Omental fat pad (tissue), 4 donors: ENCODE results near the gene AMOTL2. TPM values are rescaled to one million over a fixed set of nuclear protein-coding genes. Genes with fewer than 3 reads are reported as not detected.

ENCODE experiments used
- ATAC-seq: fragments of 150-250 bp; one replicate; pipeline ENCODE4 v1.9.1; 2016; ENCODE audit warnings: mild to moderate bottlenecking, moderate library complexity; ENCODE audit not compliant: low FRiP score
- DNase-seq: peaks from one replicate; pipeline ENCODE4 v3.0.0-alpha.2; 2019; ENCODE audit warnings: low spot score
- total RNA-seq, 4 donors: library from RNA; depleted of rRNA; stranded (reverse); fragments of >200 nt; gene quantifications; one replicate each; pipeline ENCODE4 v1.1.0, GENCODE V29; 2016
- TF ChIP-seq, protein P1 (sequence below), 3 donors: fragments of 450-650 bp; IDR thresholded peaks; one replicate each; pipeline ENCODE4 v1.5.1; 2016 to 2017; ENCODE audit warnings: antibody characterized with exemption in 3 of 3, mild to moderate bottlenecking in 3 of 3, moderate library complexity in 2 of 3

Gene AMOTL2
- total RNA-seq, 4 donors from 2014 or later, result 99.0 to 201 (median 158) TPM

DNA sequence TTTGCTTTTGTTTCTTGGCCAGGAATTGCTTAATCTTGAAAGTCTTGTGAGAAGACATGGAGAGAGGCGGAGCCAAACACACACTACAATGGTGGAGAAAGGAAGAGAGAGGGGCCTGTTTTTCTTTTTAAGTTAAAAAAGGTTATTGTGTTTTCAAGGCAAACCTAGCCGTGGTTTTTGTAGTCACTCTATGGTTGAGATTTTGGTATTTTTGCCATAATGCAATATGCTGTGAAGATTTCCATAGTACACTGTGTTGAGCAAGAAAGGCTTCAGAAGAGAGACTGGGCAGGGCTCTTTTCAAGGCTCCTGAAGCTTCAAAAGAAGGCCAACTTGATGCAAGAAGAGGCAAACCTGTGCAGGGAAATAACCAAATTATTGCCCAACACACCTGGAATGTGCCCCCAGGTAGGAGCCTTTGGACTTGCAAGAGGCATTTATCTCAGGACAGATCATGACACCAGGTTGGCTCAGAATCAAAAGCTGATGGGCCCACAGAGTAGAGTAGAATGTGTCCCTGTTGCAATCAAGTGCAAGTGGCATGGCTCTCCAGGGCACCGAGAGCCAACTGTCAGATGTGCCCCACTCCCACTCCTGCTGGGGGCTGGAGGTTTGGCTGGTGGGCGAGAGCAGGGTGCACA lies 22.1 kb downstream of the AMOTL2 start:
- DNase-seq, result no peak

DNA sequence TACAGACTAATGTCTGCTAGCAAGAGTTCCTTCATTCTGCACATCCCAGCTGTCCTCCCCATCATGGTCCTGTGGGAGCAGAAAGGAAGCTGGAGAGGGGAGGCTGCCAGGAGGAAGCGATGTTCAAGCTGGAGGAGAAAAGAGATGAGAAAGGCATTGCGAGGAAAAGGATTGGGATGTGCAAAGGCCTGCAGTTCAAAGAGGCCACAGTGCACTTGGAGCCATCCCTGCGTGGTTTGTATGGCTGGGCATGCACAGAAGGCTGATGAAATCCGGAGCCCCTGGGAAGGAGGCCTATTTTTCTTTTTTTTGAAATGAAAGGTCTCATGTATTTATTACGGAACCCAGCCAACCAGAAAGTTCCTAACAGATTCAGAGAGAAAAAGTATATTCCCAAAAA lies 22.8 kb downstream of the AMOTL2 start:
- no peak for DNase-seq
- ATAC-seq, result peak; percentile 8
- TF ChIP-seq, protein P1, sequence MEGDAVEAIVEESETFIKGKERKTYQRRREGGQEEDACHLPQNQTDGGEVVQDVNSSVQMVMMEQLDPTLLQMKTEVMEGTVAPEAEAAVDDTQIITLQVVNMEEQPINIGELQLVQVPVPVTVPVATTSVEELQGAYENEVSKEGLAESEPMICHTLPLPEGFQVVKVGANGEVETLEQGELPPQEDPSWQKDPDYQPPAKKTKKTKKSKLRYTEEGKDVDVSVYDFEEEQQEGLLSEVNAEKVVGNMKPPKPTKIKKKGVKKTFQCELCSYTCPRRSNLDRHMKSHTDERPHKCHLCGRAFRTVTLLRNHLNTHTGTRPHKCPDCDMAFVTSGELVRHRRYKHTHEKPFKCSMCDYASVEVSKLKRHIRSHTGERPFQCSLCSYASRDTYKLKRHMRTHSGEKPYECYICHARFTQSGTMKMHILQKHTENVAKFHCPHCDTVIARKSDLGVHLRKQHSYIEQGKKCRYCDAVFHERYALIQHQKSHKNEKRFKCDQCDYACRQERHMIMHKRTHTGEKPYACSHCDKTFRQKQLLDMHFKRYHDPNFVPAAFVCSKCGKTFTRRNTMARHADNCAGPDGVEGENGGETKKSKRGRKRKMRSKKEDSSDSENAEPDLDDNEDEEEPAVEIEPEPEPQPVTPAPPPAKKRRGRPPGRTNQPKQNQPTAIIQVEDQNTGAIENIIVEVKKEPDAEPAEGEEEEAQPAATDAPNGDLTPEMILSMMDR (IDR thresholded peaks at IDR 0.05), result no peak

More for the DNA sequence above, 22.1 kb downstream of the AMOTL2 start:
- TF ChIP-seq, protein P1 (IDR thresholded peaks at IDR 0.05), result no peak
- ATAC-seq, result no peak

DNA sequence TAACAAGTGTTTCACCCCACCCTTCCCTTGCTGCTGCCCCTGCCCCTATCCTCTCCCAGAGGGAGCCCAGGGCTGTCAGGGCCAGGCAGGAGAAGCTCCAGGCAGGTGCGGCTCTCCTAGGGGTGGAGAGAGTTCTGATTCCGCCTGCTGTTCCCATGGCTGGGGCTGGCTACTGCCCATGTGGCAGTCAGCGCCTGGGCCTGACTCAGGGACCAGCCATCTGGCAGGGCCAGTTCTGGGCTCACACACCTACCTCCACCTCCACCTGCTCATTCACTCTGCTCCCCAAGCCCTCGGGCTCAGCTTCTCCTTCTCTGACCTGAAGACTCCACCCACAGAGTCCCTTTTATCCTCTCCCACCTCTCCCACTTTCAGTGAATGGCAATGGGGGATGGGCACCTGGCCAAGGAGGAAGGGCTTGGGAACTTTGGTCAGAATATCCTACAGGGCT lies 23.4 kb downstream of the AMOTL2 start:
- DNase-seq (no peak), ATAC-seq (no peak)
- TF ChIP-seq, protein P1 (IDR thresholded peaks at IDR 0.05), result no peak

DNA sequence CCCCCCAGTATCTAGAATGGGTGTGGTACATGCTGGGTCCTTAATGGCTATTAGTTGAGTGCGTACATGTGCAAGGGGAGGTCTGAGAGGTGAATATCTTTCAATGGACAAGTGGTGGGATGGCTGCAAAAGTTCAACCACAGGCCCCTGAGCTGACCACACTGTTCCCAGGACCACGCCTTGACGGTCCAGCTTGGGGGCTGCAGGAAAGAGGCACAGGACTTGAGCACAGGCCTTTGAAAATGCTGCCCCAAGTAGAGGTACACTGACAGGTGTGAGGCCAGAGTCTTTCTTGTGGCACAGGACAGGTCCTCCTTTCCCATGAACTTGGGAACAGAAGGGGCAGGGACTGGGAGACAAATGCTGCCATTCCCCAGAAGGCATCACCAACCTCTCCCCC lies 24.0 kb downstream of the AMOTL2 start:
- ATAC-seq (no peak), DNase-seq (no peak)
- TF ChIP-seq, protein P1 (IDR thresholded peaks at IDR 0.05), result no peak

DNA sequence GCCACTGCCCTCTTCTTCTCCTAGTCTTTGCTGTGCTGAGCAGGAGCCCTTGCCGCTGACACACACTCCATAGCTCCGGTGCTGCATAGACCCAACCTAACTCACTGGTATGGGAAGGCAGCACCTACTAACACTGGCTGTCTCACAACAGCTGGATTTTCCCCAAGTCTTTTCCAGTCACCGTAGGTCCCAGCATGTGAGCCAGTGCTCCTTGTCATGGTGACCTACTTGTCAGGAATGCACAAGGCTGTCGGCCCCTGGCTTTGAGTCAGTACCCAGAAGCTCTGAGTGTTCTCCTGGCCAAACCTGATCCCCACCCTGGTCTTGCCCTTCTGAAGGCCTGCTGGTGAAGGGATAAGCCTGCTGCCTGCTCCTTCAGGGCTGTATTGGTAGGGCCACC lies 25.7 kb downstream of the AMOTL2 start:
- TF ChIP-seq, protein P1 (IDR thresholded peaks at IDR 0.05), result no peak
- DNase-seq (no peak), ATAC-seq (no peak)

DNA sequence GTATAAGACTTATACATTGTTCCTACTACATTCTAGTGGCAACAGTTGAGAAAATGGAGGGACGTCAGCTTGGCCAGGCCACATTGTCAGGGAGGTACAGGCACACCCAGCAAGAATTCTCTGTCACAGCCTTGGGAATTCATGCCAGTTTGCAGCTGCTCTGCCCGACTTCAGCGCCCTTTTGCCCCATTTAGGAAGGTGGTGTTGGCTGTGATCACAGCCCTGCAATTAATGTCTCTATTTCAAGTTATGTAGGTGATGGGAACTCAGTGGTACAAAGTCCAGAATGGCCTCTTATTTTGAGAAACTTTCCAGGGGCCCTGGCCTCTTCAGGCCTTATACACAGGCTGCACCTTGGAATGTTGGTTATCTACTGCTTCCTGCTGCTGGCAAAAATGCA lies 26.7 kb downstream of the AMOTL2 start:
- TF ChIP-seq, protein P1 (IDR thresholded peaks at IDR 0.05), result no peak
- DNase-seq, result no peak
- no peak for ATAC-seq

DNA sequence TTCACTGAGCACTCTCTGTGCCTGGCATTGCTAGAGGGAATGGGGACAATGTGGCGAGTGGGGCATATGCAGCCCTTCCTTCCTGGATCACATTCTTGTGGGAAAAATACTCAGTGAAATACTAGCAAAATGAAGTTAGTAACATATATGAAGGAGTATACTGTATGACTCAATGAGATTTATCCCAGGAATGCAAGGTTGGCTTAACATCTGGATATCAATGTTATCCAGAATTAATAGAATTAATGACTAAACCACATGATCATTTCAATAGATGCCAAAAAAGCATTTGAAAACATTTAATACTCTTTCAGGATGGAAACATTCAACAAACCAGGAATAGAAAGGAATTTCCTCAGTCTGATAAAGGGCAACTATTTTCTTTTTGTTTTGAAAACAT lies 27.5 kb downstream of the AMOTL2 start:
- TF ChIP-seq, protein P1 (IDR thresholded peaks at IDR 0.05), result no peak
- ATAC-seq, result no peak

More for the DNA sequence above, 27.5 kb downstream of the AMOTL2 start:
- no peak for DNase-seq
